Panc1 (cell line): ENCODE results near the gene PRR5L. TPM values are rescaled to one million over a fixed set of nuclear protein-coding genes. Genes with fewer than 3 reads are reported as not detected.
A peak's percentile ranks its signal among the peaks of the same experiment; 100 is the strongest.

ENCODE experiments used
- ATAC-seq: fragments of 200-7000 bp; cut with Tn5 transposase; 2 replicates; pipeline ENCODE4 v1.9.1; 2020; ENCODE audit warnings: mild to moderate bottlenecking, moderate library complexity
- BruUV-seq: library from RNA; stranded (reverse); fragments of 400-500 nt; replicated peaks from 2 replicates; lab custom pipeline; 2021; lab: Mats Ljungman, UMichigan
- CTCF ChIA-PET: fragments of 300-600 bp; sonication (Branson Sonifier 250); formaldehyde crosslinking; loops from one replicate; lab custom pipeline; 2022; ENCODE audit warnings: antibody characterized with exemption; lab: Charles Lee
- POLR2A ChIA-PET: fragments of 300-600 bp; sonication (Branson Sonifier 250); formaldehyde crosslinking; loops from one replicate; lab custom pipeline; 2022; ENCODE audit warnings: antibody characterized with exemption; lab: Charles Lee
- DNase-seq: peaks from one replicate; pipeline ENCODE4 v3.0.0-alpha.2; 2010; ENCODE audit warnings: low read depth, low spot score
- H3K27ac ChIP-seq: 2 replicates; pipeline ENCODE4 v1.5.1; 2011; ENCODE audit warnings: mild to moderate bottlenecking, low read length, inconsistent platforms
- H3K27me3 ChIP-seq: fragments of 200-500 bp; sonication (Bioruptor generic); 2 replicates; pipeline ENCODE4 v1.6.0; 2014; ENCODE audit warnings: low read length, inconsistent platforms; ENCODE audit not compliant: control insufficient read depth, insufficient read depth
- H3K36me3 ChIP-seq: fragments of 200-500 bp; sonication (Bioruptor generic); 2 replicates; pipeline ENCODE4 v1.5.1; 2014; ENCODE audit warnings: inconsistent platforms, mild to moderate bottlenecking, low read length, moderate library complexity; ENCODE audit not compliant: control insufficient read depth, insufficient read depth
- H3K4me1 ChIP-seq: 2 replicates; pipeline ENCODE4 v1.5.1; 2011; ENCODE audit warnings: inconsistent platforms, mild to moderate bottlenecking, low read length, moderate library complexity; ENCODE audit not compliant: control insufficient read depth, insufficient read depth
- H3K4me3 ChIP-seq, 2 experiments: 2 replicates each; pipeline ENCODE4 v1.5.1; 2011 to 2012; ENCODE audit warnings: low read depth in 2 of 2, low read length in 2 of 2, mild to moderate bottlenecking in 2 of 2, inconsistent platforms in 1 of 2, moderate library complexity in 1 of 2
- H3K9me3 ChIP-seq: fragments of 200-500 bp; sonication (Bioruptor generic); 2 replicates; pipeline ENCODE4 v1.5.1; 2014; ENCODE audit warnings: low read depth, mild to moderate bottlenecking, inconsistent platforms, low read length, moderate library complexity; ENCODE audit not compliant: control insufficient read depth, insufficient read depth
- POLR2AphosphoS5 ChIP-seq: IDR thresholded peaks from 2 replicates; pipeline ENCODE4 v1.6.1; 2012; ENCODE audit warnings: mild to moderate bottlenecking, low read depth, low read length, moderate library complexity
- SIN3A ChIP-seq: IDR thresholded peaks from 2 replicates; pipeline ENCODE4 v1.6.1; 2012; ENCODE audit warnings: low read depth, mild to moderate bottlenecking, low read length, moderate library complexity, borderline replicate concordance; ENCODE audit not compliant: insufficient read depth
- TCF7L2 ChIP-seq: IDR thresholded peaks from 2 replicates; pipeline ENCODE4 v1.6.1; 2011; ENCODE audit warnings: mild to moderate bottlenecking, low read depth, low read length, inconsistent platforms
- in situ Hi-C: cut with HindIII; loops from 2 replicates; pipeline ENCODE4 v1.10.0; 2016; ENCODE audit warnings: low sequenced_read_pairs, low pct_unique_long_range_greater_than_20kb
- intact Hi-C: fragments of 100-400 bp; cut with micrococcal nuclease; formaldehyde crosslinking; loops from one replicate; pipeline ENCODE4 v1.10.0; 2022; ENCODE audit not compliant: unreplicated experiment
- total RNA-seq: library from RNA; stranded (reverse); gene quantifications from one replicate; pipeline ENCODE4 v1.2.1, GENCODE V29; 2021; ENCODE audit not compliant: unreplicated experiment
- TF ChIP-seq, protein P1 (sequence below): fragments of 450-650 bp; IDR thresholded peaks from 2 replicates; pipeline ENCODE4 v1.5.1; 2017; ENCODE audit warnings: mild to moderate bottlenecking
- TF ChIP-seq, protein P2 (sequence below), 2 experiments: IDR thresholded peaks; 2 replicates each; pipeline ENCODE4 v1.6.1; 2011 to 2012; ENCODE audit warnings: low read depth in 2 of 2, control low read depth in 1 of 2, low read length in 1 of 2, mild to moderate bottlenecking in 1 of 2, moderate library complexity in 1 of 2; ENCODE audit not compliant: insufficient read depth in 1 of 2

The PRR5L gene
- total RNA-seq, 1 experiment from 2014 or later = 0.36 TPM

DNA sequence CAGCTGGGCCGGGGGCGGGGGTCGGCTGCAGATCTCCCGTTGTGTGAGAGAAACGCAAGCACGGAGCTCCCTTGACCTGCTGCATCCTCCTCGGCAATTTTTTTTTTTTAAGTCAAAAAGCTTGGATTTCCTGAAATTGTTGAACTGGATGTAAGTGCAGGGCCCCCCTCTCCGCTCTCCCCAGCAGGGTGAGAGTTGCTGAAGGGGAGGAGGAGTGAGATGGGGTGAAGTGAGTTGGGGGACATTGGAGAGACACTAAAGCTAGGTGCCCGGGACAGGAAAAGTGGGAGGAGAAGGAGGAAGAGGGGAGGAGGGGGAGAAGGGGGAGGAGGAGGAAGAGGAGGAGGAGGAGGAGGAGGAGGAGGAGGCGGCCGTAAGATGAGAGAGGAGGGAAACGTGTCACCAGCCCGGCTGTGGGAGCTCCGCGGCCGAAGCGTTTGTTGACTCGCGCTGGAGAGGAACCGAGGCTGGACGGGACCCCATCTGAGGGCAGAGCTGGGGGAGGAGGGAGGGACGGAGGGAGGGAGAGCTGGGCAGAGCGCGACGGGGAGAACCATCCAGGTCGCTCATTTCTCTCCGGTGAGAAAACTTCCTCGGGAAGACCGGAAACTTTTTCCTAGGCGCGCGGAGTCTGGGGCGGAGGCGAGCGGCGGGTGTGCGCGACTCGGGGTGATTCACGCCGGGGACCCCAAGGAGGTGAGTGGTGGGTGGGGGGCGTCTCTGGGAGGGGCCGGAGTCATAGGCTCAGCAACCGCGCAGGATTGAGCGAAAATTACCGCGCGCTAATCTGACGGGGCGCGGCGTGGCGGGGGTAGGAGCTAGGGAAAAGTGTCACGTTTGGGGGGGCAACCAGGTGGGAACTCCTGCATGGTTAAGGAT, 80.2 kb downstream of the PRR5L start:
- peaks cover 38% of the 10 kb centered on the region for H3K27me3 ChIP-seq
- H3K9me3 ChIP-seq = no peaks in the 10 kb centered on the region
- H3K36me3 ChIP-seq = no peaks in the 10 kb centered on the region
- TF ChIP-seq, protein P1, sequence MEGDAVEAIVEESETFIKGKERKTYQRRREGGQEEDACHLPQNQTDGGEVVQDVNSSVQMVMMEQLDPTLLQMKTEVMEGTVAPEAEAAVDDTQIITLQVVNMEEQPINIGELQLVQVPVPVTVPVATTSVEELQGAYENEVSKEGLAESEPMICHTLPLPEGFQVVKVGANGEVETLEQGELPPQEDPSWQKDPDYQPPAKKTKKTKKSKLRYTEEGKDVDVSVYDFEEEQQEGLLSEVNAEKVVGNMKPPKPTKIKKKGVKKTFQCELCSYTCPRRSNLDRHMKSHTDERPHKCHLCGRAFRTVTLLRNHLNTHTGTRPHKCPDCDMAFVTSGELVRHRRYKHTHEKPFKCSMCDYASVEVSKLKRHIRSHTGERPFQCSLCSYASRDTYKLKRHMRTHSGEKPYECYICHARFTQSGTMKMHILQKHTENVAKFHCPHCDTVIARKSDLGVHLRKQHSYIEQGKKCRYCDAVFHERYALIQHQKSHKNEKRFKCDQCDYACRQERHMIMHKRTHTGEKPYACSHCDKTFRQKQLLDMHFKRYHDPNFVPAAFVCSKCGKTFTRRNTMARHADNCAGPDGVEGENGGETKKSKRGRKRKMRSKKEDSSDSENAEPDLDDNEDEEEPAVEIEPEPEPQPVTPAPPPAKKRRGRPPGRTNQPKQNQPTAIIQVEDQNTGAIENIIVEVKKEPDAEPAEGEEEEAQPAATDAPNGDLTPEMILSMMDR = no peak
- TF ChIP-seq POLR2AphosphoS5 (no peak), SIN3A (no peak), TCF7L2 (no peak)
- TF ChIP-seq, protein P2, sequence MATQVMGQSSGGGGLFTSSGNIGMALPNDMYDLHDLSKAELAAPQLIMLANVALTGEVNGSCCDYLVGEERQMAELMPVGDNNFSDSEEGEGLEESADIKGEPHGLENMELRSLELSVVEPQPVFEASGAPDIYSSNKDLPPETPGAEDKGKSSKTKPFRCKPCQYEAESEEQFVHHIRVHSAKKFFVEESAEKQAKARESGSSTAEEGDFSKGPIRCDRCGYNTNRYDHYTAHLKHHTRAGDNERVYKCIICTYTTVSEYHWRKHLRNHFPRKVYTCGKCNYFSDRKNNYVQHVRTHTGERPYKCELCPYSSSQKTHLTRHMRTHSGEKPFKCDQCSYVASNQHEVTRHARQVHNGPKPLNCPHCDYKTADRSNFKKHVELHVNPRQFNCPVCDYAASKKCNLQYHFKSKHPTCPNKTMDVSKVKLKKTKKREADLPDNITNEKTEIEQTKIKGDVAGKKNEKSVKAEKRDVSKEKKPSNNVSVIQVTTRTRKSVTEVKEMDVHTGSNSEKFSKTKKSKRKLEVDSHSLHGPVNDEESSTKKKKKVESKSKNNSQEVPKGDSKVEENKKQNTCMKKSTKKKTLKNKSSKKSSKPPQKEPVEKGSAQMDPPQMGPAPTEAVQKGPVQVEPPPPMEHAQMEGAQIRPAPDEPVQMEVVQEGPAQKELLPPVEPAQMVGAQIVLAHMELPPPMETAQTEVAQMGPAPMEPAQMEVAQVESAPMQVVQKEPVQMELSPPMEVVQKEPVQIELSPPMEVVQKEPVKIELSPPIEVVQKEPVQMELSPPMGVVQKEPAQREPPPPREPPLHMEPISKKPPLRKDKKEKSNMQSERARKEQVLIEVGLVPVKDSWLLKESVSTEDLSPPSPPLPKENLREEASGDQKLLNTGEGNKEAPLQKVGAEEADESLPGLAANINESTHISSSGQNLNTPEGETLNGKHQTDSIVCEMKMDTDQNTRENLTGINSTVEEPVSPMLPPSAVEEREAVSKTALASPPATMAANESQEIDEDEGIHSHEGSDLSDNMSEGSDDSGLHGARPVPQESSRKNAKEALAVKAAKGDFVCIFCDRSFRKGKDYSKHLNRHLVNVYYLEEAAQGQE (IDR thresholded peaks at IDR 0.05; ENCODE audit: insufficient read depth in 1 of 2, low read depth in 2 of 2, low read length in 1 of 2) = no peak
- BruUV-seq = no TSS peak
- DNase-seq (no peak), ATAC-seq (peak; percentile 54)
- intact Hi-C loops (no loop called here), in situ Hi-C loops (no loop called here)
- POLR2A ChIA-PET = no interaction called here
- H3K4me1 ChIP-seq = peaks cover 6% of the 10 kb centered on the region; the same call in 1 of the 2 replicates
- CTCF ChIA-PET = interaction anchor here (0.7 kb wide), 2 partner anchors 12 to 220 kb away, joined by 3 to 4 read pairs; no protein-coding TSS in a partner anchor
- H3K27ac ChIP-seq = no peak overlapping the region
- peak overlapping the region; percentile 35 to 50 for H3K4me3 ChIP-seq

DNA sequence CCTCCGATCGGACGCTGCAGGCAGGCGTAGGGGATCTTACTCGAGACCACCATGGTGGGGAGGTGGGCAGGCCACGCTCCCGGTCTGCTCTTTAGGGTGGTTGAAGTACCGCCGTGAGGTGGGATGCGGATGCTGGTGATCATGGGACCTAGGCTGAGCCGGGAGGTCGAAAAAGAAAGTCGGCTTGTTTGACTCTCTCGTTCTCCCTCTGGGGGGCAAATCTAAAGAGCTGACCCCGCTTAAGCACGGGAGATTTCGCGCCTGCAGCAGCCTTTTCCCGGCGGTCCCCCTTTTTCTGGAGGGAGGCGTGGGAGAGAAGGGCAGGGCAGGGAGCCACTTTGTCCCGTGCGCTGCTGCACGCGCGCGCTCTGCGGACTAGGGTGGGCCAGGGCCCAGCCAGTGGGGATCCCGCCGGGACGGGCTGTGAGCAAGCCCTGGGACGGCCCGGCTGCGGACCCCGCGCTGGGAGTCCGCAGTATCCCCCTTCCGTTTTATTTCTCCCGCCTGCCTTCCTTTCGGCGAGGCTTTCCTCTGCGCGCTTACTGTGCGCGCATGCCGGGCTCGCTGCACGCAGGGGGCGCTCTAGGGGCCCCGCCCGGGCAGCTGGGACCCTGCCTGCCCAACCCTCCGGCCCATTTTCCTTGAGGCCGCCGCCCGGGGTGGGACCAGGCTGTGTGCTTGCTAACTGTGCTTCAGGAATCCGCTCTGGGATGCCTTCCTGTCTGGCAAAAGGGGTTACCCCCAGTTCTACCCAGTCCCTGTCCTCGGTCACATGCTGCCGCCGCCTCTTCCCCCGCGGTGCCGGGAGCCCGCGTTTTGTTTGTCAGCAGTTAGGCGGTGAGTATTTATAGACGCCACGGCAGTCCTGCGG, 81.0 kb downstream of the PRR5L start:
- intact Hi-C loops (no loop called here), in situ Hi-C loops (no loop called here)
- DNase-seq (no peak), ATAC-seq (peak; percentile 79)
- Histone ChIP-seq H3K4me3 (peak overlapping the region; percentile 35 to 50), H3K27ac (no peak overlapping the region), H3K36me3 (no peaks in the 10 kb centered on the region), H3K9me3 (no peaks in the 10 kb centered on the region), H3K4me1 (peaks cover 6% of the 10 kb centered on the region; the same call in 1 of the 2 replicates), H3K27me3 (peaks cover 37% of the 10 kb centered on the region)
- BruUV-seq = no TSS peak
- POLR2A ChIA-PET = no interaction called here
- TF ChIP-seq TCF7L2 (no peak), POLR2AphosphoS5 (no peak)
- TF ChIP-seq, protein P1 = peak; percentile 70
- CTCF ChIA-PET = interaction anchor here (0.7 kb wide), 1 partner anchor 944 kb away, joined by 4 read pairs; no protein-coding TSS in a partner anchor
